ENCODE measurements around the gene SEMA4G. TPM values are rescaled to one million over a fixed set of nuclear protein-coding genes. Genes with fewer than 3 reads are reported as not detected.

SEMA4G gene, protein sequence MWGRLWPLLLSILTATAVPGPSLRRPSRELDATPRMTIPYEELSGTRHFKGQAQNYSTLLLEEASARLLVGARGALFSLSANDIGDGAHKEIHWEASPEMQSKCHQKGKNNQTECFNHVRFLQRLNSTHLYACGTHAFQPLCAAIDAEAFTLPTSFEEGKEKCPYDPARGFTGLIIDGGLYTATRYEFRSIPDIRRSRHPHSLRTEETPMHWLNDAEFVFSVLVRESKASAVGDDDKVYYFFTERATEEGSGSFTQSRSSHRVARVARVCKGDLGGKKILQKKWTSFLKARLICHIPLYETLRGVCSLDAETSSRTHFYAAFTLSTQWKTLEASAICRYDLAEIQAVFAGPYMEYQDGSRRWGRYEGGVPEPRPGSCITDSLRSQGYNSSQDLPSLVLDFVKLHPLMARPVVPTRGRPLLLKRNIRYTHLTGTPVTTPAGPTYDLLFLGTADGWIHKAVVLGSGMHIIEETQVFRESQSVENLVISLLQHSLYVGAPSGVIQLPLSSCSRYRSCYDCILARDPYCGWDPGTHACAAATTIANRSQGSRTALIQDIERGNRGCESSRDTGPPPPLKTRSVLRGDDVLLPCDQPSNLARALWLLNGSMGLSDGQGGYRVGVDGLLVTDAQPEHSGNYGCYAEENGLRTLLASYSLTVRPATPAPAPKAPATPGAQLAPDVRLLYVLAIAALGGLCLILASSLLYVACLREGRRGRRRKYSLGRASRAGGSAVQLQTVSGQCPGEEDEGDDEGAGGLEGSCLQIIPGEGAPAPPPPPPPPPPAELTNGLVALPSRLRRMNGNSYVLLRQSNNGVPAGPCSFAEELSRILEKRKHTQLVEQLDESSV
- total RNA-seq, result 0.43 and 1.6 TPM in 2 replicates

DNA sequence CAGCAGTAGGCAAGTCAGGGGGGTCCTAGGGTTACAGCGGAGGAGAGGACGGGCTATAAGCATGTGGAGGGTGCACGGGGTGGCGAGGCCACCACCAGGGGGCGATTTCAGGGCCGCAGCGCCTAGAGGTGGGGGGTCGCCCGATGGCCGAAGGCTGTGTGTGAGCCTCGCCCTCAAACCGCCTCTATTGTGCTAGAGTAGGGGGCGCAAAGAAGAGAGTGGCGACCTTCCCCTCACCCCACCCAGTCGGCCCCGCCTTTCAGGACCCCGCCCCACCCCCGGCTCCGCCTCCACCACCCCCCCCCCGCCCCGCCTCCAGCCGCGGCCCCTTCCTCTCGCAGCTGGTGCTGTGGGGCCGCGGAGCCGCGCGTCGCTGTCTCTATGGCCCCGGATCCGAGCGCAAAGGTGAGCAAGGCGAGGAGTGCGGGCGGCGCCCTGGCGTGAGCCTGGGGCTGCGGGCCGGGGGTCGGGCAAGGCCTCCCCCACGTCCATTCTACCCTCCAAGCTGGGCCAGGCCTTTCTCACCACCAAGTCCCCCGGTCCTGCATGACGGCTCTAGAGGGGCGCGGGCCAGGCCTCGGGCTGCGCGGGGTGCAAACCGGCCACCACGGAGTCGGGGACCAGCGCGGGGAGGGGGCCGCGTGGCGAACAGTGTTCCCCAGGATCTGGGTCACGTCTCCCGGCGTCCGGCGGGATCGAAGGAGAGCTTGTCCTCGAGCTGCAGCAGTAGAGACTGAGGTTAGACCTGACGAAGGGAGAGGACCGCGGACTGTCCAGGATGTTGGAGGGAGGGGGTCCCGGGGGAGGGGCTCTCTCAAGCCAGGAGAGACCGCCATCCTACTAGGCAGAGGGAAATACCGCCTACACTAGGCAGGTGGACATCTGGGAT, at the start of gene SEMA4G:
SEMA4G (plus strand) TSS at position 318 of the 889 bp plus-strand sequence. CDS start 3,409 bp downstream, outside the sequence.

DNA sequence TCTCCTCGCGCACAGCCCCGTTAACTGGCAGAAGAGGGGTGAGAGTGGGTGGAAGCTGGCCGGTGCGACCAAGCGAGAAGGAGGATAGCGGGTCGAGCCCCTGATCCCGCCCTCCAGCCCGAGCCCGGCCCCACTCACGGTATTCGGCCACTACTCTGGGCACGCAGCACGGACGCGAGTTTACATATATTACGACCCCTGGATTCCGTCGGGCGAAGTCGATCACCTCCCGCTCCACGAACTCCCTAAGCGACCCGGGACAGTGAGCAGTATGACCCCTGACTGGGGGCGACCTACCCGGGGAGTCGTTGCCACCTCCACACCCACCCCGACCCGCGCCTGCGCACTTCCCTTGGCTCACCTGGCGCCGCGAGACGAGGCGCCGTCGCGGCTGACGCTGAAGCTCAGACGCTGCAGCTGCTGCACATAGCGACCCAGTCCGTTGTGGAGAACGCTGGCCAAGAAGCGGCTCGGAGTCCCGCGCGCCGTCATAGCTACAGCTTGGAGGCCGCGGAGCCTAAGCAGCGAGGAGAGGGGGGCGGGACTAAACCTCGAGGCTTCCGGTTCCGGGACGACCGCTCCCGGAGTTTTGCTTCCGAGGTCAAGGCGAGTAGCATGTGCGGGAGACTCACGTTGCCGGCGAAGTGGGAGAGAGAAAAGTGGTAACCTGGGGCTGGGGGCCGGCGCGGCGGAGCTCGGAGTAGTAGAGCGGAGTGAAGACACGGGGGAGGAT, 17.8 kb downstream of the SEMA4G start, which contains the start of the genes MRPL43 and TWNK:
MRPL43 (minus strand) TSS at position 546 of the 733 bp plus-strand sequence; CDS start at position 492, 54 bp downstream.
TWNK (plus strand) TSS at position 592 of the 733 bp plus-strand sequence. CDS start 668 bp downstream, outside the sequence.

DNA sequence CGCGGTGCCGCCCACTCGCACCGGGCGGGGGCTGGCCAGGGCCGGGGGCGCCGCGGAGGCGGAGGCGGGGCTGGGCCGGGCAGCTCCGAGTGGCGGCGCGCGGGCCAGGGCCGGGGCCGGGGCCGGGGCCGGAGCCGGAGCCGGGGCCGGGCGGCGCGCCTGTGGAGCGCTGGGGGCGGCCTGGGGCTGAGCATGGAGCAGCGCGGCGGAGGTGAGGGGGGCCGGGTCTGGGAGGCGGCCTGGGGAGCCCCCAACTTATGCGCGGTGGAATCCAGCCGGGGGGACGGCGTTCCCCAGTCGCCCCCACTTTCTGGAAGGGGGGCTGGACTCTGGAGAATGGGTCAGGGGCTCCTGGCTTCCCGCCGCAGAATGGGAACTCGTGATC, 30.4 kb downstream of the SEMA4G start, which contains the start of gene LZTS2:
LZTS2 (plus strand) TSS at position 67 of the 385 bp plus-strand sequence. CDS start 2,731 bp downstream, outside the sequence.

Other genes starting within 250 kb of the SEMA4G start
- gene PAX2, start 223.9 kb upstream of the SEMA4G start, total RNA-seq, result not detected in 2 replicates
- gene SLF2, start 56.5 kb upstream of the SEMA4G start, total RNA-seq, result 17.7 and 28.2 TPM in 2 replicates
- 58.2 and 62.7 TPM in 2 replicates for gene MRPL43, start 18.0 kb downstream of the SEMA4G start, total RNA-seq
- 3.0 and 5.4 TPM in 2 replicates for gene TWNK, start 18.0 kb downstream of the SEMA4G start, total RNA-seq
- gene LZTS2, start 30.3 kb downstream of the SEMA4G start, total RNA-seq, result 62.7 and 74.9 TPM in 2 replicates
- gene PDZD7, start 61.6 kb downstream of the SEMA4G start, total RNA-seq, result 1.8 and 2.0 TPM in 2 replicates
- 63.2 and 77.9 TPM in 2 replicates for gene SFXN3, start 61.7 kb downstream of the SEMA4G start, total RNA-seq
- 84.3 and 155 TPM in 2 replicates for gene KAZALD1, start 92.5 kb downstream of the SEMA4G start, total RNA-seq
- not detected in 2 replicates for gene TLX1, start 161.8 kb downstream of the SEMA4G start, total RNA-seq

Data from bronchial smooth muscle cell (primary cell).